Activated T-helper 1 cell treated with anti-CD3 and anti-CD28 coated beads, Interleukin-2, amount 50 U/mL, for 16 hours (primary cell): ENCODE measurements around the gene LPCAT1.
"Not testable (repeated sequence)": the region's sequence is repeated elsewhere in the genome, so short reads cannot be mapped to it uniquely, and the experiment has no call there.

ENCODE experiments used
- DNase-seq, 2 donors: peaks; one replicate each; pipeline ENCODE4 v3.0.0-alpha.2; 2020; ENCODE audit warnings: low read depth in 1 of 2, low spot score in 1 of 2

Gene LPCAT1

GRCh38 chr5:1431021-1431811 lies 92.5 kb downstream of the LPCAT1 start:
- DNase-seq = no peak

- no peak for DNase-seq
Observed at GRCh38 chr5:1430121-1430795, 93.5 kb downstream of the LPCAT1 start.

- DNase-seq = no peak
Observed at GRCh38 chr5:1429496-1429895, 94.3 kb downstream of the LPCAT1 start.

- DNase-seq = no peak
Observed at GRCh38 chr5:1429066-1429465, 94.7 kb downstream of the LPCAT1 start.

GRCh38 chr5:1428107-1428506 lies 95.7 kb downstream of the LPCAT1 start:
- no peak for DNase-seq

GRCh38 chr5:1424716-1425115 lies 99.0 kb downstream of the LPCAT1 start:
- no peak for DNase-seq

- DNase-seq = no peak
Observed at GRCh38 chr5:1423901-1424603, 99.7 kb downstream of the LPCAT1 start.

- not testable (repeated sequence) for DNase-seq
Observed at GRCh38 chr5:1422522-1422921, 101.2 kb downstream of the LPCAT1 start.

GRCh38 chr5:1421521-1422341 lies 102.0 kb downstream of the LPCAT1 start:
- no peak for DNase-seq

- DNase-seq = no peak
Observed at GRCh38 chr5:1420211-1421195, 103.3 kb downstream of the LPCAT1 start.

- no peak for DNase-seq
Observed at GRCh38 chr5:1419476-1420210, 104.1 kb downstream of the LPCAT1 start.

- no peak for DNase-seq
Observed at GRCh38 chr5:1418921-1419280, 104.9 kb downstream of the LPCAT1 start.

GRCh38 chr5:1418238-1418920 lies 105.4 kb downstream of the LPCAT1 start:
- no peak for DNase-seq

- DNase-seq = no peak
Observed at GRCh38 chr5:1417586-1418225, 106.1 kb downstream of the LPCAT1 start.

GRCh38 chr5:1416856-1417469 lies 106.8 kb downstream of the LPCAT1 start:
- no peak for DNase-seq

- no peak for DNase-seq
Observed at GRCh38 chr5:1415626-1416360, 108.0 kb downstream of the LPCAT1 start.

- no peak for DNase-seq
Observed at GRCh38 chr5:1415059-1415425, 108.7 kb downstream of the LPCAT1 start.
